T-helper 17 cell (primary cell): ENCODE results near the gene SORBS1. TPM values are rescaled to one million over a fixed set of nuclear protein-coding genes. Genes with fewer than 3 reads are reported as not detected.
A peak's percentile ranks its signal among the peaks of the same experiment; 100 is the strongest.

Experiments
- ATAC-seq: fragments of 150-1000 bp; cut with Tn5 transposase; 2 replicates; pipeline ENCODE4 v1.10.0; 2021; ENCODE audit warnings: mild to moderate bottlenecking, moderate library complexity
- DNase-seq, 3 donors: peaks; one replicate each; pipeline versions ENCODE4 v3.0.0 to v3.0.0-alpha.2; 2020 to 2021
- H3K9me3 ChIP-seq: one replicate; pipeline ENCODE4 v1.7.0; 2013; ENCODE audit warnings: low read length, mild to moderate bottlenecking; ENCODE audit not compliant: control insufficient read depth, poor library complexity, severe bottlenecking
- H3K27ac Mint-ChIP-seq: one replicate; pipeline ENCODE4 v1.8.0; 2022; ENCODE audit warnings: mild to moderate bottlenecking, moderate library complexity, mixed read lengths
- H3K27me3 Mint-ChIP-seq: one replicate; pipeline ENCODE4 v1.8.0; 2022; ENCODE audit warnings: mixed read lengths
- H3K36me3 Mint-ChIP-seq: one replicate; pipeline ENCODE4 v1.8.0; 2022; ENCODE audit warnings: low read depth, mixed read lengths
- H3K4me1 Mint-ChIP-seq: one replicate; pipeline ENCODE4 v1.8.0; 2022; ENCODE audit warnings: mild to moderate bottlenecking, mixed read lengths
- H3K4me3 Mint-ChIP-seq: one replicate; pipeline ENCODE4 v1.8.0; 2022; ENCODE audit warnings: mild to moderate bottlenecking, moderate library complexity, mixed read lengths
- total RNA-seq, 4 donors: library from RNA in 2 of 4; stranded (reverse) in 2 of 4; gene quantifications; one replicate each; pipeline ENCODE4 v1.2.3 and lab custom pipeline; 2022 to 2026

Gene SORBS1
- total RNA-seq, 2 donors from 2014 or later, result 2.5 to 5.0 TPM

GRCh38 chr10:95574649-95575365 lies 13.6 kb upstream of the SORBS1 start:
- Mint-ChIP-seq H3K4me3 (no peak overlapping the region), H3K27me3 (peaks cover 52% of the 10 kb centered on the region), H3K36me3 (peaks cover 3% of the 10 kb centered on the region), H3K4me1 (no peaks in the 10 kb centered on the region), H3K27ac (no peak overlapping the region)
- DNase-seq (no peak), ATAC-seq (no peak)
- no peaks in the 10 kb centered on the region for H3K9me3 ChIP-seq

- Mint-ChIP-seq H3K4me1 (no peaks in the 10 kb centered on the region), H3K4me3 (no peak overlapping the region), H3K27ac (no peak overlapping the region), H3K36me3 (peaks cover 3% of the 10 kb centered on the region), H3K27me3 (peaks cover 45% of the 10 kb centered on the region)
- ATAC-seq (no peak), DNase-seq (no peak)
- no peaks in the 10 kb centered on the region for H3K9me3 ChIP-seq
Observed at GRCh38 chr10:95573964-95574604, 12.9 kb upstream of the SORBS1 start.

GRCh38 chr10:95573527-95573926 lies 12.4 kb upstream of the SORBS1 start:
- no peaks in the 10 kb centered on the region for H3K9me3 ChIP-seq
- Mint-ChIP-seq H3K36me3 (peaks cover 3% of the 10 kb centered on the region), H3K4me1 (no peaks in the 10 kb centered on the region), H3K27ac (no peak overlapping the region), H3K27me3 (peaks cover 39% of the 10 kb centered on the region), H3K4me3 (no peak overlapping the region)
- no peak for DNase-seq
- no peak for ATAC-seq

GRCh38 chr10:95572131-95572820 lies 11.1 kb upstream of the SORBS1 start:
- Mint-ChIP-seq H3K27me3 (peaks cover 31% of the 10 kb centered on the region), H3K4me3 (no peak overlapping the region), H3K36me3 (peaks cover 3% of the 10 kb centered on the region), H3K27ac (no peak overlapping the region), H3K4me1 (no peaks in the 10 kb centered on the region)
- H3K9me3 ChIP-seq, result no peaks in the 10 kb centered on the region
- ATAC-seq (no peak), DNase-seq (no peak)

- ATAC-seq, result no peak
- Mint-ChIP-seq H3K4me1 (no peaks in the 10 kb centered on the region), H3K27ac (no peak overlapping the region), H3K27me3 (peaks cover 31% of the 10 kb centered on the region), H3K4me3 (no peak overlapping the region), H3K36me3 (peaks cover 3% of the 10 kb centered on the region)
- no peaks in the 10 kb centered on the region for H3K9me3 ChIP-seq
- no peak for DNase-seq
Observed at GRCh38 chr10:95571390-95571789, 10.2 kb upstream of the SORBS1 start.

GRCh38 chr10:95569368-95569767 lies 8.2 kb upstream of the SORBS1 start:
- no peak overlapping the region for H3K27ac Mint-ChIP-seq
- H3K36me3 Mint-ChIP-seq, result peaks cover 5% of the 10 kb centered on the region
- ATAC-seq (no peak), DNase-seq (no peak)
- peaks cover 28% of the 10 kb centered on the region for H3K27me3 Mint-ChIP-seq
- H3K4me3 Mint-ChIP-seq, result no peak overlapping the region
- H3K9me3 ChIP-seq, result no peaks in the 10 kb centered on the region
- H3K4me1 Mint-ChIP-seq, result peaks cover 4% of the 10 kb centered on the region

- ATAC-seq (no peak), DNase-seq (no peak)
- Mint-ChIP-seq H3K36me3 (peaks cover 2% of the 10 kb centered on the region), H3K4me1 (peaks cover 7% of the 10 kb centered on the region), H3K4me3 (no peak overlapping the region), H3K27me3 (peaks cover 16% of the 10 kb centered on the region), H3K27ac (peak overlapping the region; percentile 6)
- H3K9me3 ChIP-seq, result no peaks in the 10 kb centered on the region
Observed at GRCh38 chr10:95567903-95568630, 6.9 kb upstream of the SORBS1 start.

- Mint-ChIP-seq H3K27me3 (peaks cover 10% of the 10 kb centered on the region), H3K4me1 (peaks cover 11% of the 10 kb centered on the region), H3K4me3 (no peak overlapping the region), H3K36me3 (peaks cover 2% of the 10 kb centered on the region), H3K27ac (no peak overlapping the region)
- ATAC-seq (no peak), DNase-seq (no peak)
- no peaks in the 10 kb centered on the region for H3K9me3 ChIP-seq
Observed at GRCh38 chr10:95566136-95566535, 5.0 kb upstream of the SORBS1 start.

GRCh38 chr10:95565336-95565735 lies 4.2 kb upstream of the SORBS1 start:
- ATAC-seq, result no peak
- peaks cover 4% of the 10 kb centered on the region for H3K36me3 Mint-ChIP-seq
- peaks cover 6% of the 10 kb centered on the region for H3K27me3 Mint-ChIP-seq
- H3K27ac Mint-ChIP-seq, result no peak overlapping the region
- no peak for DNase-seq
- peaks cover 13% of the 10 kb centered on the region for H3K4me1 Mint-ChIP-seq
- H3K9me3 ChIP-seq, result no peaks in the 10 kb centered on the region
- no peak overlapping the region for H3K4me3 Mint-ChIP-seq

GRCh38 chr10:95564291-95564690 lies 3.1 kb upstream of the SORBS1 start:
- ATAC-seq (no peak), DNase-seq (no peak)
- peaks cover 8% of the 10 kb centered on the region for H3K27me3 Mint-ChIP-seq
- H3K27ac Mint-ChIP-seq, result no peak overlapping the region
- H3K9me3 ChIP-seq, result no peaks in the 10 kb centered on the region
- H3K4me1 Mint-ChIP-seq, result peaks cover 18% of the 10 kb centered on the region
- peaks cover 4% of the 10 kb centered on the region for H3K36me3 Mint-ChIP-seq
- no peak overlapping the region for H3K4me3 Mint-ChIP-seq

GRCh38 chr10:95562341-95562965 lies 1.3 kb upstream of the SORBS1 start:
- no peak for DNase-seq

GRCh38 chr10:95561864-95562177 lies 650 bp upstream of the SORBS1 start:
- no peak for DNase-seq
- Mint-ChIP-seq H3K27ac (no peak overlapping the region), H3K4me3 (peak overlapping the region; percentile 99), H3K36me3 (peaks cover 4% of the 10 kb centered on the region), H3K27me3 (peaks cover 10% of the 10 kb centered on the region), H3K4me1 (peaks cover 20% of the 10 kb centered on the region)
- ATAC-seq, result no peak
- H3K9me3 ChIP-seq, result no peaks in the 10 kb centered on the region

More at GRCh38 chr10:95562341-95562965, 1.3 kb upstream of the SORBS1 start:
- H3K4me1 Mint-ChIP-seq, result peaks cover 20% of the 10 kb centered on the region
- ATAC-seq, result no peak
- peaks cover 4% of the 10 kb centered on the region for H3K36me3 Mint-ChIP-seq
- peaks cover 10% of the 10 kb centered on the region for H3K27me3 Mint-ChIP-seq
- no peaks in the 10 kb centered on the region for H3K9me3 ChIP-seq
- H3K4me3 Mint-ChIP-seq, result no peak overlapping the region
- no peak overlapping the region for H3K27ac Mint-ChIP-seq
